Occipital lobe (tissue), 2 donors: ENCODE results near the gene ANXA2. TPM values are rescaled to one million over a fixed set of nuclear protein-coding genes. Genes with fewer than 3 reads are reported as not detected.
A peak's percentile ranks its signal among the peaks of the same experiment; 100 is the strongest.
"Not testable (repeated sequence)": the region's sequence is repeated elsewhere in the genome, so short reads cannot be mapped to it uniquely, and the experiment has no call there.

Source experiments
- DNase-seq: peaks from one replicate; lab custom pipeline; 2025; lab: John Stamatoyannopoulos, UW
- total RNA-seq: library from RNA; depleted of rRNA; stranded (reverse); fragments of >200 nt; gene quantifications from one replicate; pipeline ENCODE4 v1.2.3, GENCODE V29; 2014

Gene ANXA2
- 46.2 TPM for total RNA-seq

- no peak for DNase-seq
Observed at GRCh38 chr15:60397772-60398445, at the start of gene ANXA2. Gene ANXA2 (minus strand): TSS chr15:60397986. CDS start chr15:60386075, 11,911 bp downstream.

- no peak for DNase-seq
Observed at GRCh38 chr15:60444289-60444912, 46.6 kb upstream of the ANXA2 start.

DNA sequence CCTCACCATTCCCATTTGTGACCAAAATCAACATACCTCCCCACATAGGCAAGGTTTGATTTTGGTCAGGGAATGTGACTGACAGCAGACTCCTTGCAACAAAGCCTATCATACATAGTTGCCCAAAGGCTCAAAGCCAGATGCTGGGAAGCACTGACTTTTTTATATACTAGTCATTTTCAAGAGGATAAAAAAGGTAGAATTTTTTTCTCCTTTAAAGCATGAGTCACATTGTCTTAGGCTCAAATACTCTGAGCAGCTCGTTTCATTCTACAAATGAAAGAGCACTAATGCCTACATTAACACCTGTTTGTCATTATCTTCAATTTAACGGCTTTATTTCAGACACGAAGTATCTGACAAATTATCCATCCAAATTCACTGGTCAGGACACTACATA, 45.0 kb upstream of the ANXA2 start:
- DNase-seq = no peak

DNA sequence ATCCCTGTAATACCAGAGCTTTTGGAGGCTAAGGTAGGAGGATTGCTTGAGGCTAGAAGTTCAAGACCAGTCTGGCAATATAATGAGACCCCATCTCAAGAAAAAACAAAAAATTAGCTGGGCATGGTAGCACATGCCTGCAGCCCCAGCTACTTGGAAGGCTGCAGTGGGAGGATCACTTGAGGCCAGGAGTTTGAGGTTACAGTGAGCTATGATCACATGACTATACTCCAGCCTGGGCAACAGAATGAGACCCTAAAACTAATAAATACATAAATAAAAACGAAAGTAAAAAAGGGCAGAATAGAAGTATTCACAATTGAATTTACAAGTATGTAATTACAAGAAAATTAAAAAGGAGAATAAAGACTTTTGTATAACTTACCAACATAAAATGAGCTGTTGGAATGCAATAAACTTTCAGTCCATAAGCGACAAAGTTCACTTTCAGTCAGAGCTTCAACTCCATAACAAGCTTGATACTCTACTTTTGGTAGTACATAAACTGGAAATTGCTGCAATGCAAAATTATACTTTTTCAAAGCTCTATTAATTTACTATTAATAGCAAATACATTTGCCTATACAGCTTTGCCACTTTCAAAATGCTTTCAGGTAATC, 44.4 kb upstream of the ANXA2 start:
- DNase-seq = no peak

DNA sequence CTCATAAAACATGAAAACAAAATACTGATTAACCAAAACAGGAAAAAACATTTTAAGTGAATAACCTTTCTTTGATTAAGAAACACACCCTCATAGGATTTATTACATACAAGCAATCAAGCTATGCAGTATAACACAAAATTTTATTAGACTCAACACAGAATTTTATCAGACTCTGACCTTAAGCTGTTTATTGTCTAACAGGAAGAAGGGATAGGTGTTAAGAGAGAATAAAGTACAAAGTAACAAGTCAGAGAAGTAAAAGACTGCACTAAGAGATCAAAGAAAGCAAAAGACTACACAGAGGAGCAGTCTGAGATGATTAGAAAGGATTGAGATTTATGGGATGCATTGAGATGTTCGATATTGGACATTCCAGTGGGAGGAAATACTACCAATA, 43.5 kb upstream of the ANXA2 start:
- DNase-seq = no peak

- no peak for DNase-seq
Observed at GRCh38 chr15:60438646-60439045, 40.9 kb upstream of the ANXA2 start.

- DNase-seq = no peak
Observed at GRCh38 chr15:60428935-60429334, 31.1 kb upstream of the ANXA2 start.

- no peak for DNase-seq
Observed at GRCh38 chr15:60426870-60427508, 29.2 kb upstream of the ANXA2 start.

- no peak for DNase-seq
Observed at GRCh38 chr15:60425461-60425860, 27.7 kb upstream of the ANXA2 start.

GRCh38 chr15:60424006-60424405, 26.2 kb upstream of the ANXA2 start:
- no peak for DNase-seq

GRCh38 chr15:60423537-60423936, 25.8 kb upstream of the ANXA2 start:
- DNase-seq = peak; percentile 3

GRCh38 chr15:60421544-60421943, 23.8 kb upstream of the ANXA2 start:
- DNase-seq = no peak

GRCh38 chr15:60420203-60420716, 22.5 kb upstream of the ANXA2 start:
- no peak for DNase-seq

DNA sequence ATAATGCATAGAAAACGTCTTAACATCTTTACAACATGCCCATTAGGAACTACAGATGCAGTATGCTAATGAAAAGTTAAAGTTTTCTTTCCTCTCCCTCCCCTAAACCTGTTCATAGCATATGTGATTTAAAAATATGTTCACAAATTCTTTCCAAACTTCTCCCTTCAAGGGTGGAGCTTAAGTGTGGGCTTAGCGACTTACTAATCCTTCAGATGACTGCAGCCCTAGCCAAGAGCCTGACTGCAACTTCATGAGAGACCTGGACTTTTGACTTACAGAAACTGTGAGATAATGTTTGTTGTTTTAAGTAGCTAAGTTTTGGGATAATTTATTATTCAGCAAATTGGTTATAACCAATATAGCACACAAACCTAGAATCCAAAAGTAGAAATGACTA, 22.0 kb upstream of the ANXA2 start:
- DNase-seq = no peak

- DNase-seq = no peak
Observed at GRCh38 chr15:60418096-60418495, 20.3 kb upstream of the ANXA2 start.

- no peak for DNase-seq
Observed at GRCh38 chr15:60417112-60417511, 19.3 kb upstream of the ANXA2 start.

DNA sequence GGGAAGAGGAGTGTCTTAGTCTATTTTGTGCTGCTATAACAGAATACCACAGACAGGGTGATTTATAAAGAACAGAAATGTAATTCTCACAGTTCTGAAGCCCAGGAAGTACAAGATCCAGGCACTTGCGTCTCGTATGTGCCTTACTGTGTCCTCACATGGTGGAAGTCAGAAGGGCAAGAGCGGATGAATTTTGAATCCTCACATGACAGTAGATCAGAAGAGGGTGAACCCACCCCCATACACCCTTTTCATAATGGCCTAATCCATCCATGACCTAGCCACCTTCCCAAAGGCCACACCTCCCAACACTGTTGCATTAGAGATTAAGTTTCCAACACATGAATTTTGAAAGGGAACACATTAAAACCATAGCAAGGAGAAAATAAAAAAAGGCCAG, 18.7 kb upstream of the ANXA2 start:
- DNase-seq = no peak

DNA sequence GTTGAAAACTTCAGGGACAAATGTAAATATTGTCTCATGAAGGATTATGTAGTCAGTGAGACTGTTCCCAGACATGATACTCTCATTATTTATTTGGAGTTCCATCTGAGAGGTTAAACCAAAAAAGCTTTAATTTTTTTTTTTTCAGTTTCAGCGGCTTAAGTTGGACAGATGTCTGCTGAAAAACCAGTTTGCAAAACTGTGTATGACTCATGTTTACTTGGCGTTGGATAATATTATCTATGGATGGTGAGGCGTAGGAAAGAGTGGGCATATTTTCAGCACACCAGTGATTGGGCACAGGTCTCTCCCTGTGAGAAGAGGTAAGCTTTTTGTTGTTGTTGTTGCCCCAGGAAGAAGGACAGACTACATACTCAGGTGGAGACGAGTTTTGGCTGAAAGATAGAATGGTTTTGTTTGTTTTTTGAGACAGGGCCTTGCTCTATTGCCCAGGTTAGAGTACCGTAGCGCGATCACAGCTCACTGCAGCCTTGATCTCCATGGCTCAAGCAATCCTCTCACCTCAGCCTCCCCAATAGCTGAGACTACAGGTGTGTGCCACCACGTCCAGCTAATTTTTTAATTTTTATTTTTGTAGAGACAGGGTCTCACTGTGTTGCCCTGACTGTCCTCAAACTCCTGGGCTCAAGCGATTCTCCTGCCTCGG, 16.4 kb upstream of the ANXA2 start:
- no peak for DNase-seq

DNA sequence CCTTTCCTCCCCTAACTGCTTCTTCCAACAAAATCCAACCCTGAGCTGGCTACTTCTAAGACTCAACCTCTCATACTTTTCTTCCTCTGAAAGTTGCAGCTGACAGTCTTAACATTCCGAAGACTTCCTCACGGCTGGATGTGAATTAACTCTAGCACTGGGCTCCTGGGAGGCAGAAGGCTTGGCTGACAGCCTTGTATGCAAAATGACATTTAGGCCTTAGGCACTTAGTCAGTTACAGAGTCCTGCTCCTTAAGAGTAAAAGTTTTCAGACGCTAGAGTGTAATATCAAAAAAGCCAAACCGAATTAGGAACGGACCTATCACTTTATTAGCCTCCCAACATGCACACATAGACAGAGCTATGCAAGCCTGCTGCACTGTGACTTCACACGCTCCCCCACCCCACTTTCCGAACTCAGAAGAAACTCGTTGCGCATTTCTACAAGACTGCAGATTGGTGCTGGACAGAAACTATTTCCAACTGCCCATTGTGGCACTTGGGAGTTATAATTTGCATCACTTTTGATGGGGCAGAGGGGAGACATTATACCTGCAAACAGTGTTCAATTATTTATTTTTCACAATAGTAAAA, 15.5 kb upstream of the ANXA2 start:
- no peak for DNase-seq

- DNase-seq = not testable (repeated sequence)
Observed at GRCh38 chr15:60412807-60413206, 15.0 kb upstream of the ANXA2 start.

- DNase-seq = no peak
Observed at GRCh38 chr15:60411774-60412425, 14.1 kb upstream of the ANXA2 start.
